Endothelial cell of umbilical vein (primary cell): ENCODE measurements around the gene PRAMEF10. TPM values are rescaled to one million over a fixed set of nuclear protein-coding genes. Genes with fewer than 3 reads are reported as not detected.
"Not testable (repeated sequence)": the region's sequence is repeated elsewhere in the genome, so short reads cannot be mapped to it uniquely, and the experiment has no call there.

Experiments used
- BruUV-seq: library from RNA; stranded (reverse); fragments of 400-500 nt; replicated peaks from 2 replicates; lab custom pipeline; 2021; lab: Mats Ljungman, UMichigan
- CTCF ChIA-PET: fragments of 300-600, 350-600 bp; sonication (Branson Sonifier 250); formaldehyde crosslinking; loops from one replicate; lab custom pipeline; 2021; ENCODE audit warnings: antibody characterized with exemption, inconsistent platforms; lab: Charles Lee
- POLR2A ChIA-PET: fragments of 300-600, 350-600 bp; sonication (Branson Sonifier 250); formaldehyde crosslinking; loops from one replicate; lab custom pipeline; 2021; ENCODE audit warnings: antibody characterized with exemption, inconsistent platforms; lab: Charles Lee
- DNase-seq: peaks from one replicate; pipeline ENCODE4 v3.0.0-alpha.2; 2011; ENCODE audit warnings: low read depth, low spot score
- FAIRE-seq: peaks from 2 replicates; lab custom pipeline; 2011; peaks lifted over from hg19 to GRCh38; lab: Jason Lieb, UNC
- H2AFZ ChIP-seq: 2 replicates; pipeline ENCODE4 v1.6.0; 2012; ENCODE audit warnings: low read depth, low read length, control low read depth, inconsistent platforms
- H3K27ac ChIP-seq: 2 replicates; pipeline ENCODE4 v1.5.1; 2011; ENCODE audit warnings: low read depth, mild to moderate bottlenecking, control low read depth, low read length, moderate library complexity; ENCODE audit not compliant: insufficient read depth
- H3K27me3 ChIP-seq, 2 experiments: 2 replicates each; pipeline versions ENCODE4 v1.6.0 to v1.6.1; 2011; ENCODE audit warnings: low read length in 2 of 2, mixed read lengths in 1 of 2; ENCODE audit not compliant: control insufficient read depth in 2 of 2, insufficient read depth in 2 of 2
- H3K36me3 ChIP-seq, 2 experiments: 2 replicates in 1 of 2; 3 replicates in 1 of 2; pipeline ENCODE4 v1.5.1; 2011; ENCODE audit warnings: low read length in 2 of 2, mild to moderate bottlenecking in 1 of 2, moderate library complexity in 1 of 2; ENCODE audit not compliant: control insufficient read depth in 2 of 2, insufficient read depth in 2 of 2; ENCODE audit errors: extremely low read depth in 1 of 2
- H3K4me1 ChIP-seq: 3 replicates; pipeline ENCODE4 v1.5.1; 2011; ENCODE audit warnings: mild to moderate bottlenecking, low read length; ENCODE audit not compliant: control insufficient read depth, insufficient read depth; ENCODE audit errors: extremely low read depth
- H3K4me2 ChIP-seq: 2 replicates; pipeline ENCODE4 v1.6.1; 2011; ENCODE audit warnings: low read length, control low read depth, mixed read lengths; ENCODE audit not compliant: insufficient read depth
- H3K4me3 ChIP-seq, 3 experiments: fragments of 200-600 bp in 1 of 3; sonication (generic), shearing (Covaris generic) in 1 of 3; replicated peaks in 1 of 3; 2 replicates each; pipeline ENCODE4 v1.5.1; 2011 to 2016; ENCODE audit warnings: control low read depth in 3 of 3, low read length in 3 of 3, mild to moderate bottlenecking in 2 of 3, inconsistent platforms in 1 of 3, low read depth in 1 of 3, moderate library complexity in 1 of 3; ENCODE audit not compliant: insufficient read depth in 1 of 3
- H3K79me2 ChIP-seq: 2 replicates; pipeline ENCODE4 v1.6.0; 2012; ENCODE audit warnings: low read length, inconsistent platforms; ENCODE audit not compliant: control insufficient read depth, insufficient read depth
- H3K9ac ChIP-seq: replicated peaks from 2 replicates; pipeline ENCODE3; 2011; ENCODE audit warnings: low read length, control low read depth; ENCODE audit not compliant: insufficient read depth; ENCODE audit errors: extremely low read depth
- H3K9me1 ChIP-seq: replicated peaks from 3 replicates; pipeline ENCODE4 v1.6.0; 2011; ENCODE audit warnings: mild to moderate bottlenecking, low read length; ENCODE audit not compliant: control insufficient read depth, insufficient read depth; ENCODE audit errors: extremely low read depth
- H3K9me3 ChIP-seq: replicated peaks from 2 replicates; pipeline ENCODE4 v1.5.1; 2012; ENCODE audit warnings: low read length, inconsistent platforms; ENCODE audit not compliant: control insufficient read depth, insufficient read depth
- H4K20me1 ChIP-seq: replicated peaks from 2 replicates; pipeline ENCODE3; 2011; ENCODE audit warnings: mild to moderate bottlenecking, low read length; ENCODE audit not compliant: control insufficient read depth, insufficient read depth; ENCODE audit errors: extremely low read depth
- dilution Hi-C: fragments of 300-500 bp; cut with MboI; formaldehyde crosslinking; loops from one replicate; pipeline ENCODE4 v1.15.0; 2019; ENCODE audit warnings: low sequenced_read_pairs; ENCODE audit not compliant: extremely low pct_ligation_motif_present
- intact Hi-C: fragments of 100-400 bp; cut with micrococcal nuclease; formaldehyde crosslinking; loops from one replicate; pipeline ENCODE4 v1.10.0; 2022
- polyA plus RNA-seq, 4 experiments: library from polyadenylated mRNA; depleted of rRNA in 3 of 4; stranded (reverse) in 3 of 4; unstranded in 1 of 4; fragments of >200 nt; gene quantifications; 2 replicates each; pipeline versions ENCODE4 v1.2.1 to v1.2.3, GENCODE V29; 2011 to 2012; ENCODE audit warnings: missing spikeins in 1 of 4
- total RNA-seq: library from RNA; stranded (reverse); gene quantifications from 2 replicates; pipeline ENCODE4 v1.2.3, GENCODE V29; 2021

Gene PRAMEF10
- total and polyA plus RNA-seq, 2 donors (not counting 3 experiments of a cell fraction or from before 2014, with no cell fraction given): not detected

DNA sequence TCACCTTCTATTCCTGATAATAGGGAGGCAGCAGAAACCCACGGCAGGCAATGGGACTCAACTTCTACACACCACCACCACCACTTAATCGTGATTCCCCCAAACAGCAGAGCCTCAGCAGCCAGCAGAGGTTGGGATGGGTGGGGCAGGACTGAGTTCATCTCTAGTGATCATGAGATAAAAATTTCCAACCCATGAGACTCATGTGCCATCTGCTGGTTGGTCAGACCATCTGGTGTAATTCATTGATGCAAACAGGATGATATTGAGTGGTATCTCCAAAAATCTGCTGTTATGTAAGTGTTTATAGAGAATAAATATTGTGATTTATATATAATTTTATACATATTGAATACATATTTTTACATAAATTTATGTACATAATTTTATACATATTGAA is 23.7 kb upstream of the PRAMEF10 start:
- H2AFZ ChIP-seq, H3K27ac ChIP-seq, BruUV-seq, H3K9me3 ChIP-seq, H4K20me1 ChIP-seq, H3K27me3 ChIP-seq, H3K4me3 ChIP-seq, H3K4me2 ChIP-seq, H3K79me2 ChIP-seq, DNase-seq, intact Hi-C loops, POLR2A ChIA-PET, FAIRE-seq, H3K9ac ChIP-seq, CTCF ChIA-PET, H3K9me1 ChIP-seq, H3K4me1 ChIP-seq, dilution Hi-C loops, H3K36me3 ChIP-seq: not testable (repeated sequence)

DNA sequence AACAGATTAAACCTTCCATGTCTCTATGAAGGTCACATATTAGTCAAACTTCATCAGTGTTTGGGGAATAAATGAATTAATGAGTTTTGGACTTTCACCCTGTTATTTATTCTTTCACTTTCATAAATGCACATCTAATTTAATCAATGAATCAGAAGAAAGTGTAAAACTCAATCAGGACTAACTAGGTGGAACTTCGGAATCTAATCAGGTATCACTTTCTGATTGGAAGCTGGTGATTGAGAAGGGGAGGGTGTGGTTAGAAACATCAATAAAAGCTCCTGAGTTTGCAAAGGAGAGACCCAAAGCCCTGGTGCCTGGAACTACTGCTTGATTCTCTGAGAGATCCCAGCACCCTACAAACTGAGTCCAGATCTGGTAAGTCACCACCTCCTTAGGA is 18.2 kb upstream of the PRAMEF10 start, which contains the start of gene PRAMEF7:
Gene PRAMEF7, plus strand, starts transcription at position 301 of the 400 bp plus-strand sequence. CDS start 1,083 bp downstream, outside the sequence.
- CTCF ChIA-PET, H3K79me2 ChIP-seq, intact Hi-C loops, H3K27ac ChIP-seq, dilution Hi-C loops, H3K4me2 ChIP-seq, H3K4me1 ChIP-seq, H3K36me3 ChIP-seq, BruUV-seq, H3K9ac ChIP-seq, H3K4me3 ChIP-seq, DNase-seq, FAIRE-seq, H2AFZ ChIP-seq, POLR2A ChIA-PET, H3K9me3 ChIP-seq, H4K20me1 ChIP-seq, H3K9me1 ChIP-seq, H3K27me3 ChIP-seq: not testable (repeated sequence)

DNA sequence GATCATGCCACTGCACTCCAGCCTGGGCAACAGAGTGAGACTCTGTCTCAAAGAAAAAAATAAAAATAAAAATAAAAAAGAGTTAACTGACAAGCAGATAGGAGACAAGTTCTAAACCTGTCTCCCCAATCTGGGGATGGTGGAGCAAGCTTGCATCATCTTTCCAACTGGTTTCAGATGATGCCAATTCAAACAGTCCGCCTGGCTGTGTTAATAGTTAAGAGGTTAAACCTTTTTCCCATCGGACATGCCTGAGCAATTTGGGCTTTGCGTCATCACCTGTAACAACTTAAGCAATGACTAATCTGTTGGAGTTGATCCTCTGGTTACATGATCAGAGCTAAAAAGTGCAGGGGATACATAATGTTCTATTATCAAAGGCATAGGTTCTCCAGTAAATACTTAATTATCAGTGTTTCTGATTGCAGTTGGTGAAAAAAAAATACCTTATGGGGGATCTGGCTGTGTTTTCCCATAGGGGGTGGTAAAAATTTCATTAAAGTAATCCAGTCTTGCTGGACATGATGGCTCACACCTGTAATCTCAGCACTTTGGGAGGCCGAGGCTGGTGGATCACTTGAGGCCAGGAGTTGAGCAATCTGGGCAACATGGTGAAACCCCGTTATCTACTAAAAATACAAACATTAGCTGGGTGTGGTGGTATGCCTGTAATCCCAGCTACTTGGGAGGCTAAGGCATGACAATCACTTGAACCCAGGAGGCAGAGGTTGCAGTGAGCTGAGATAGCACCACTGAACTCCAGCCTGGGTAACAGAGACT is 5.9 kb upstream of the PRAMEF10 start:
- H3K4me1 ChIP-seq, CTCF ChIA-PET, H3K4me3 ChIP-seq, H3K9ac ChIP-seq, H3K36me3 ChIP-seq, H3K4me2 ChIP-seq, dilution Hi-C loops, POLR2A ChIA-PET, H3K9me1 ChIP-seq, BruUV-seq, H3K27ac ChIP-seq, H4K20me1 ChIP-seq, H3K9me3 ChIP-seq, DNase-seq, intact Hi-C loops, H3K79me2 ChIP-seq, FAIRE-seq, H2AFZ ChIP-seq, H3K27me3 ChIP-seq: not testable (repeated sequence)

DNA sequence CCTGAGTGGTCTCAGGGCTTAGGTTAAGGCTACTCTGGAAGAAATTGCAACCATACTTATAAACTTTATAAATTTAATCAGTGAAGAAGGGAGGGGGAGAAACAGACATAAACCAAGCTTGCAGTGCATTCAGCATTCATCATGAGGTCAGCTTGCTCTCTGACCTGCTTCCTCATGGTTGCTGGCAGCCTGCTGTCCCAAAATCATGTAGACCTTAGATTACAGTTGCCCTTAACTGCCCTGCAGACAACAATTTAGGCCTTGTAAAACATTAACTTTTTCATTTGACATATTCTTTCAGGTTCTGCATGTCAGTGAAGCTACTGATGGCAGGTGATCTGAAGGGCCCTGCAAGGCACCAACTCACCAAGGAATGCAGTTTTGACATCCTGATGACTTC is 1.1 kb upstream of the PRAMEF10 start:
- H3K4me1 ChIP-seq, FAIRE-seq, BruUV-seq, dilution Hi-C loops, H3K4me2 ChIP-seq, CTCF ChIA-PET, H2AFZ ChIP-seq, H3K9me1 ChIP-seq, POLR2A ChIA-PET, H3K36me3 ChIP-seq, H3K79me2 ChIP-seq, DNase-seq, intact Hi-C loops, H3K27ac ChIP-seq, H3K9me3 ChIP-seq, H3K9ac ChIP-seq, H3K4me3 ChIP-seq, H4K20me1 ChIP-seq, H3K27me3 ChIP-seq: not testable (repeated sequence)
